H1 (cell line): ENCODE results near the gene N4BP3. TPM values are rescaled to one million over a fixed set of nuclear protein-coding genes. Genes with fewer than 3 reads are reported as not detected.

Experiments used
- BCL11A ChIP-seq, 2 experiments: IDR thresholded peaks; one replicate each; pipeline ENCODE4 v1.6.1; 2011; ENCODE audit warnings: low read depth in 2 of 2, low read length in 2 of 2, mild to moderate bottlenecking in 2 of 2
- CHD1 ChIP-seq: IDR thresholded peaks from 2 replicates; pipeline ENCODE4 v1.6.1; 2012; ENCODE audit warnings: low read depth, low read length, improper control_type of control experiment
- EGR1 ChIP-seq: IDR thresholded peaks from 2 replicates; pipeline ENCODE4 v1.6.1; 2011; ENCODE audit warnings: low read depth, low read length, borderline replicate concordance
- GABPA ChIP-seq: IDR thresholded peaks from 2 replicates; pipeline ENCODE4 v1.6.1; 2011; ENCODE audit warnings: mild to moderate bottlenecking, low read length, moderate library complexity, borderline replicate concordance; ENCODE audit not compliant: insufficient read depth
- JUN ChIP-seq: IDR thresholded peaks from 2 replicates; pipeline ENCODE4 v1.6.1; 2011; ENCODE audit warnings: low read depth, mild to moderate bottlenecking, improper control_type of control experiment, low read length
- MAFK ChIP-seq: IDR thresholded peaks from 2 replicates; pipeline ENCODE4 v1.6.1; 2012; ENCODE audit warnings: low read depth, mild to moderate bottlenecking, improper control_type of control experiment, low read length
- NANOG ChIP-seq: IDR thresholded peaks from 2 replicates; pipeline ENCODE4 v1.6.1; 2011; ENCODE audit warnings: low read length, low read depth, mild to moderate bottlenecking, inconsistent platforms; ENCODE audit not compliant: insufficient read depth, poor library complexity, severe bottlenecking
- RNF2 ChIP-seq: fragments of 200-900, 300-1000 bp; sonication (generic); IDR thresholded peaks from 2 replicates; pipeline ENCODE4 v1.7.1; 2016; ENCODE audit warnings: borderline replicate concordance, low read depth, mild to moderate bottlenecking, antibody characterized with exemption, low read length; ENCODE audit not compliant: poor library complexity, severe bottlenecking; ENCODE audit errors: missing control alignments
- RXRA ChIP-seq: IDR thresholded peaks from 2 replicates; pipeline ENCODE4 v1.6.1; 2011; ENCODE audit warnings: low read depth, mild to moderate bottlenecking, low read length, moderate library complexity; ENCODE audit not compliant: insufficient read depth
- SIX5 ChIP-seq: IDR thresholded peaks from 2 replicates; pipeline ENCODE4 v1.6.1; 2011; ENCODE audit warnings: mild to moderate bottlenecking, low read depth, low read length
- TAF1 ChIP-seq: IDR thresholded peaks from 2 replicates; pipeline ENCODE4 v1.6.1; 2011; ENCODE audit warnings: mild to moderate bottlenecking, low read depth, low read length
- TAF7 ChIP-seq: optimal IDR thresholded peaks from 2 replicates; pipeline ENCODE3; 2011; ENCODE audit warnings: low read depth, mild to moderate bottlenecking, inconsistent platforms, low read length, moderate library complexity, borderline replicate concordance
- TCF12 ChIP-seq: IDR thresholded peaks from 2 replicates; pipeline ENCODE4 v1.6.1; 2011; ENCODE audit warnings: low read depth, mild to moderate bottlenecking, low read length
- polyA plus RNA-seq, 7 experiments: library from polyadenylated mRNA; depleted of rRNA in 3 of 7; stranded (reverse) in 5 of 7; unstranded in 2 of 7; fragments of >200 nt in 5 of 7; fragments of 200-250 nt in 2 of 7; gene quantifications; 1 replicate in 5 of 7; 2 replicates in 1 of 7; 4 replicates in 1 of 7; pipeline versions ENCODE4 v1.2.1 to v1.2.3, GENCODE V29; 2011 to 2013; ENCODE audit warnings: missing spikeins in 2 of 7, mixed read lengths in 2 of 7
- total RNA-seq: library from RNA; stranded (reverse); fragmentation: NEBNext Ultra II Directional; extraction: Animal tissue kit (Norgen Biotek cat#: 25700); gene quantifications from 2 replicates; pipeline ENCODE4 v1.2.1, GENCODE V29; 2021
- TF ChIP-seq, protein P1 (sequence below), 3 experiments: IDR thresholded peaks; 1 replicate in 2 of 3; 2 replicates in 1 of 3; pipeline versions ENCODE4 v1.5.1 to v1.6.1; 2011; ENCODE audit warnings: low read length in 3 of 3, mild to moderate bottlenecking in 3 of 3, inconsistent platforms in 2 of 3, low read depth in 1 of 3, moderate library complexity in 1 of 3; ENCODE audit not compliant: insufficient read depth in 1 of 3; ENCODE audit errors: control extremely low read depth in 1 of 3
- TF ChIP-seq, protein P2 (sequence below): IDR thresholded peaks from 2 replicates; pipeline ENCODE4 v1.6.1; 2012; ENCODE audit warnings: inconsistent platforms

N4BP3 gene
- total and polyA plus RNA-seq, 2 of the 8 experiments (the other 6 are each of a cell fraction or from before 2014, with no cell fraction given) = 13.1 to 39.2 TPM

DNA sequence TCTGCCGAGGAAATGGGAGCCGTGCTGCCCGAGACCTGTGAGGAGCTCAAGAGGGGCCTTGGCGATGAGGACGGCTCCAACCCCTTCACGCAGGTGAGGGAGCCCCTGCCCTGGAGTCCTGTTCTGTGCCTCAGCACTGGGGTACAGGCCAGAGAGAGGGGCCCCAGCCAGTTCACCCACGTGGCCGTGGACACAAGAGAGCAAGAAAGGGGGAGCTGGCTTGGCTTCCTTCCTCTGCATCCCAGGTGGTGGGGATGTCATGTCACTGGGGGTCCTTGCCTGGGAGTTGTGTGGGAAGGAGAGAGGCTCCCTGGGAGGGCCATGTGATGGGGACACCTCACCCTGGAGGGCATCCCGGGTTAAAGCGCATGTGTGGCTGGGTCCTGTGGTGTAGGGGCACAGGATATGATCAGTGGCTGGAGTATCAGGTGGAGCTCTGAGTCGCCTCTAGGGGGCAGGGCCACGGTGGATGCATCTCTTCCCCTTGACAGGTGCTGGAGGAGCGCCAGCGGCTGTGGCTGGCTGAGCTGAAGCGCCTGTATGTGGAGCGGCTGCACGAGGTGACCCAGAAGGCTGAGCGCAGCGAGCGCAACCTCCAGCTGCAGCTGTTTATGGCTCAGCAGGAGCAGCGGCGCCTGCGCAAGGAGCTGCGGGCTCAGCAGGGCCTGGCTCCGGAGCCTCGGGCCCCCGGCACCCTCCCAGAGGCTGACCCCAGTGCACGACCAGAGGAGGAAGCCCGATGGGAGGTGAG is 7.5 kb downstream of the N4BP3 start (continued):
- TF ChIP-seq, protein P1, sequence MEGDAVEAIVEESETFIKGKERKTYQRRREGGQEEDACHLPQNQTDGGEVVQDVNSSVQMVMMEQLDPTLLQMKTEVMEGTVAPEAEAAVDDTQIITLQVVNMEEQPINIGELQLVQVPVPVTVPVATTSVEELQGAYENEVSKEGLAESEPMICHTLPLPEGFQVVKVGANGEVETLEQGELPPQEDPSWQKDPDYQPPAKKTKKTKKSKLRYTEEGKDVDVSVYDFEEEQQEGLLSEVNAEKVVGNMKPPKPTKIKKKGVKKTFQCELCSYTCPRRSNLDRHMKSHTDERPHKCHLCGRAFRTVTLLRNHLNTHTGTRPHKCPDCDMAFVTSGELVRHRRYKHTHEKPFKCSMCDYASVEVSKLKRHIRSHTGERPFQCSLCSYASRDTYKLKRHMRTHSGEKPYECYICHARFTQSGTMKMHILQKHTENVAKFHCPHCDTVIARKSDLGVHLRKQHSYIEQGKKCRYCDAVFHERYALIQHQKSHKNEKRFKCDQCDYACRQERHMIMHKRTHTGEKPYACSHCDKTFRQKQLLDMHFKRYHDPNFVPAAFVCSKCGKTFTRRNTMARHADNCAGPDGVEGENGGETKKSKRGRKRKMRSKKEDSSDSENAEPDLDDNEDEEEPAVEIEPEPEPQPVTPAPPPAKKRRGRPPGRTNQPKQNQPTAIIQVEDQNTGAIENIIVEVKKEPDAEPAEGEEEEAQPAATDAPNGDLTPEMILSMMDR (IDR thresholded peaks at IDR 0.05; ENCODE audit: control extremely low read depth in 1 of 3, insufficient read depth in 1 of 3, low read depth in 1 of 3, low read length in 3 of 3) = peak in 2 of 3 experiments; percentile 74 to 88; a peak in 3 of 4 replicates
- TF ChIP-seq EGR1 (peak; percentile 77), JUN (no peak), SIX5 (no peak), CHD1 (no peak), BCL11A (IDR thresholded peaks at IDR 0.05; ENCODE audit: low read depth in 2 of 2, low read length in 2 of 2) (no peak), TAF1 (no peak), RXRA (no peak), NANOG (no peak), TCF12 (0 out of 2 replicates have a peak, but pooled peaks have one; percentile 27), RNF2 (no peak), GABPA (no peak), TAF7 (no peak), MAFK (no peak)
- TF ChIP-seq, protein P2, sequence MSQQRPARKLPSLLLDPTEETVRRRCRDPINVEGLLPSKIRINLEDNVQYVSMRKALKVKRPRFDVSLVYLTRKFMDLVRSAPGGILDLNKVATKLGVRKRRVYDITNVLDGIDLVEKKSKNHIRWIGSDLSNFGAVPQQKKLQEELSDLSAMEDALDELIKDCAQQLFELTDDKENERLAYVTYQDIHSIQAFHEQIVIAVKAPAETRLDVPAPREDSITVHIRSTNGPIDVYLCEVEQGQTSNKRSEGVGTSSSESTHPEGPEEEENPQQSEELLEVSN = no peak
- TF ChIP-seq, all 59 proteins: peak for 8
